Hepatocyte (in vitro differentiated cells): ENCODE data around the gene NDST1.

ENCODE experiments used
- EZH2 ChIP-seq: fragments of 200-600 bp; sonication (generic); IDR thresholded peaks from 2 replicates; pipeline ENCODE4 v1.6.1; 2016; ENCODE audit warnings: antibody characterized with exemption, mild to moderate bottlenecking, borderline replicate concordance
- TF ChIP-seq, protein P1 (sequence below): fragments of 200-600 bp; sonication (generic); IDR thresholded peaks from 2 replicates; pipeline ENCODE4 v1.5.1; 2016; ENCODE audit warnings: antibody characterized with exemption, mild to moderate bottlenecking; ENCODE audit not compliant: poor library complexity

DNA sequence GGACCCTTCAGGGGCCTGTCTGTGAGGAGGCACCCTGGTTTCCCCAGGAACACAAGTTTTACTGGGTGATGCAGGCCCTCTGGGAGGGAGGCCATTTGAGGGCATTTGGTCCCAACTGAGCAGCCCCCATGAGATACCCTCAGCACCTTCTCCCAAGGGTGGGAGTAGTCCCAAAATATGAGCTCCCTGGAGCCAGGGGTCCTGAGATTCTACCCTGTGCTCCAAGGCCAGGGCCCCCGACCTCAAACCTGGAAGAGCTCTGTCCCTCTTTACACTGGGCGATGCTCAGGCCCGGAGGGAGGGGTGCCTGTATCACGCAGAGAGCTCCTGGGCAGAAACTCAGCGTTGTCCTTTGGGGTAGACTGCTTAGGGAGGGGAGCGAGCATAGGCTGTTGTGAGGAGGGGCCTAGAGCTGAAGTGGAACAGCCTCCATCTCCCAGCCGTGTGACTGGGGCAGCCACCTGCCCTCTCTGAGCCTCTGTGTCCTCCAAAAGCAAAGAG is 68.6 kb downstream of the NDST1 start:
- TF ChIP-seq, protein P1, sequence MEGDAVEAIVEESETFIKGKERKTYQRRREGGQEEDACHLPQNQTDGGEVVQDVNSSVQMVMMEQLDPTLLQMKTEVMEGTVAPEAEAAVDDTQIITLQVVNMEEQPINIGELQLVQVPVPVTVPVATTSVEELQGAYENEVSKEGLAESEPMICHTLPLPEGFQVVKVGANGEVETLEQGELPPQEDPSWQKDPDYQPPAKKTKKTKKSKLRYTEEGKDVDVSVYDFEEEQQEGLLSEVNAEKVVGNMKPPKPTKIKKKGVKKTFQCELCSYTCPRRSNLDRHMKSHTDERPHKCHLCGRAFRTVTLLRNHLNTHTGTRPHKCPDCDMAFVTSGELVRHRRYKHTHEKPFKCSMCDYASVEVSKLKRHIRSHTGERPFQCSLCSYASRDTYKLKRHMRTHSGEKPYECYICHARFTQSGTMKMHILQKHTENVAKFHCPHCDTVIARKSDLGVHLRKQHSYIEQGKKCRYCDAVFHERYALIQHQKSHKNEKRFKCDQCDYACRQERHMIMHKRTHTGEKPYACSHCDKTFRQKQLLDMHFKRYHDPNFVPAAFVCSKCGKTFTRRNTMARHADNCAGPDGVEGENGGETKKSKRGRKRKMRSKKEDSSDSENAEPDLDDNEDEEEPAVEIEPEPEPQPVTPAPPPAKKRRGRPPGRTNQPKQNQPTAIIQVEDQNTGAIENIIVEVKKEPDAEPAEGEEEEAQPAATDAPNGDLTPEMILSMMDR, result no peak
- TF ChIP-seq EZH2, result no peak
